HG03520 (cell line): ENCODE measurements around the gene PPP2R5A.

Source experiments
- ATAC-seq: cut with Tn5 transposase; IDR thresholded peaks from one replicate; pipeline ENCODE4 v1.9.1; 2021; ENCODE audit warnings: mild to moderate bottlenecking, moderate library complexity; ENCODE audit not compliant: unreplicated experiment

The PPP2R5A gene

GRCh38 chr1:212284744-212285684, at the start of gene PPP2R5A:
PPP2R5A (plus strand) TSS chr1:212285410; CDS start chr1:212286111, 701 bp downstream.
- ATAC-seq = peak; percentile 87

GRCh38 chr1:212235857-212236256, 49.4 kb upstream of the PPP2R5A start:
- ATAC-seq = no peak

GRCh38 chr1:212236664-212237220, 48.5 kb upstream of the PPP2R5A start:
- no peak for ATAC-seq

GRCh38 chr1:212237651-212238050, 47.6 kb upstream of the PPP2R5A start:
- peak; percentile 87 for ATAC-seq

GRCh38 chr1:212238552-212238951, 46.7 kb upstream of the PPP2R5A start:
- ATAC-seq = no peak

GRCh38 chr1:212241501-212241900, 43.7 kb upstream of the PPP2R5A start:
- ATAC-seq = no peak

GRCh38 chr1:212241957-212242287, 43.3 kb upstream of the PPP2R5A start:
- ATAC-seq = no peak

GRCh38 chr1:212242288-212242984, 42.8 kb upstream of the PPP2R5A start:
- ATAC-seq = no peak

- ATAC-seq = no peak
These were observed 42.3 kb upstream of the PPP2R5A start for GRCh38 chr1:212242985-212243308.

GRCh38 chr1:212244441-212244840, 40.8 kb upstream of the PPP2R5A start:
- no peak for ATAC-seq

GRCh38 chr1:212247179-212247721, 38.0 kb upstream of the PPP2R5A start:
- no peak for ATAC-seq

- ATAC-seq = no peak
These were observed 37.2 kb upstream of the PPP2R5A start for GRCh38 chr1:212247988-212248387.

- no peak for ATAC-seq
These were observed 30.3 kb upstream of the PPP2R5A start for GRCh38 chr1:212254853-212255363.

- ATAC-seq = no peak
These were observed 29.4 kb upstream of the PPP2R5A start for GRCh38 chr1:212255705-212256307.

- ATAC-seq = no peak
These were observed 28.8 kb upstream of the PPP2R5A start for GRCh38 chr1:212256369-212256768.

- no peak for ATAC-seq
These were observed 28.1 kb upstream of the PPP2R5A start for GRCh38 chr1:212257157-212257556.

GRCh38 chr1:212259693-212260480, 25.3 kb upstream of the PPP2R5A start:
- no peak for ATAC-seq

- no peak for ATAC-seq
These were observed 24.5 kb upstream of the PPP2R5A start for GRCh38 chr1:212260557-212261355.

- ATAC-seq = no peak
These were observed 23.8 kb upstream of the PPP2R5A start for GRCh38 chr1:212261361-212261929.
